Right cardiac atrium (tissue), 5 donors: Measurements from ENCODE around the gene SMARCA1. TPM values are rescaled to one million over a fixed set of nuclear protein-coding genes. Genes with fewer than 3 reads are reported as not detected.

ENCODE experiments used
- ATAC-seq, 2 donors: fragments of 200-7000 bp; cut with Tn5 transposase; one replicate each; pipeline versions ENCODE4 v1.8.0 to v1.9.1; 2020; ENCODE audit warnings: moderate library complexity in 2 of 2, mild to moderate bottlenecking in 1 of 2
- DNase-seq, 3 donors: peaks; one replicate each; pipeline ENCODE4 v3.0.0-alpha.2; 2020
- H3K27ac ChIP-seq: one replicate; pipeline ENCODE4 v1.5.1; 2013; ENCODE audit warnings: mild to moderate bottlenecking, low read length, control low read depth, moderate library complexity
- H3K27me3 ChIP-seq: one replicate; pipeline ENCODE4 v1.6.1; 2013; ENCODE audit not compliant: control insufficient read depth, insufficient read depth
- H3K4me1 ChIP-seq: one replicate; pipeline ENCODE4 v1.6.1; 2013; ENCODE audit warnings: low read length; ENCODE audit not compliant: control insufficient read depth, insufficient read depth
- H3K4me3 ChIP-seq: one replicate; pipeline ENCODE4 v1.5.1; 2013; ENCODE audit warnings: low read length, control low read depth
- H3K9me3 ChIP-seq: one replicate; pipeline ENCODE4 v1.6.1; 2013; ENCODE audit warnings: low read length; ENCODE audit not compliant: control insufficient read depth
- WGBS: extraction: QIAGEN DNeasy Blood & Tissue Kit; methylation state at CpG from one replicate; pipeline ENCODE4 v1.1.7; 2013; 5-methylcytosine and 5-hydroxymethylcytosine counted together
- intact Hi-C, 4 donors: fragments of 100-400 bp; cut with DNase I; formaldehyde crosslinking; loops; one replicate each; pipeline versions ENCODE4 v1.11.0 to v1.14.0; 2022 to 2023
- polyA plus RNA-seq: library from polyadenylated mRNA; stranded (reverse); fragments of 200-250 nt; gene quantifications from one replicate; pipeline ENCODE4 v1.2.3, GENCODE V29; 2013
- total RNA-seq, 4 donors: library from RNA; stranded (reverse); fragmentation: NEBNext Ultra II Directional; extraction: Animal tissue kit (Norgen Biotek cat#: 25700); gene quantifications; one replicate each; pipeline ENCODE4 v1.2.1, GENCODE V29; 2021
- donor health status: healthy with polysubstance abuse.
- donor health status: DM: no; HTN: yes; CAD: no.
- donor health status: DM: no; HTN: no; CAD: no.
- donor health status: DM: no; HTN: yes; CAD: no; lungs with severe emphysema.
- donor health status: DM: yes; HTN: yes; CAD: no.

Gene SMARCA1
- total and polyA plus RNA-seq, 5 donors: 20.0 to 41.5 (median 39.5) TPM

- Histone ChIP-seq H3K27ac (no peak overlapping the region), H3K27me3 (no peaks in the 10 kb centered on the region), H3K9me3 (no peaks in the 10 kb centered on the region), H3K4me3 (no peak overlapping the region), H3K4me1 (no peaks in the 10 kb centered on the region)
- WGBS: 94% methylated on average over 6 of the region's 6 CpGs
- intact Hi-C loops: no loop called here
- DNase-seq (no peak), ATAC-seq (no peak)
Measured at GRCh38 chrX:129496625-129497024, 26.7 kb downstream of the SMARCA1 start.

- H3K27me3 ChIP-seq: no peaks in the 10 kb centered on the region
- ATAC-seq (no peak), DNase-seq (no peak)
- WGBS: 95% methylated on average over 5 of the region's 5 CpGs
- H3K9me3 ChIP-seq: no peaks in the 10 kb centered on the region
- H3K4me1 ChIP-seq: no peaks in the 10 kb centered on the region
- H3K27ac ChIP-seq: no peak overlapping the region
- H3K4me3 ChIP-seq: no peak overlapping the region
- intact Hi-C loops: no loop called here
Measured at GRCh38 chrX:129495900-129496299, 27.4 kb downstream of the SMARCA1 start.

- Histone ChIP-seq H3K27me3 (no peaks in the 10 kb centered on the region), H3K4me1 (no peaks in the 10 kb centered on the region), H3K4me3 (no peak overlapping the region), H3K27ac (no peak overlapping the region), H3K9me3 (no peaks in the 10 kb centered on the region)
- no peak for DNase-seq
- ATAC-seq: no peak
- intact Hi-C loops: no loop called here
- WGBS: 79% methylated on average over 2 of the region's 2 CpGs
Measured at GRCh38 chrX:129494887-129495286, 28.4 kb downstream of the SMARCA1 start.

GRCh38 chrX:129493643-129494042 is 29.6 kb downstream of the SMARCA1 start:
- Histone ChIP-seq H3K9me3 (no peaks in the 10 kb centered on the region), H3K4me3 (no peak overlapping the region), H3K27ac (no peak overlapping the region), H3K4me1 (no peaks in the 10 kb centered on the region), H3K27me3 (no peaks in the 10 kb centered on the region)
- intact Hi-C loops: no loop called here
- ATAC-seq (no peak), DNase-seq (no peak)
- WGBS: 74% methylated on average over 4 of the region's 4 CpGs

- WGBS: 98% methylated on average over 2 of the region's 2 CpGs
- Histone ChIP-seq H3K27me3 (no peaks in the 10 kb centered on the region), H3K4me3 (no peak overlapping the region), H3K4me1 (no peaks in the 10 kb centered on the region), H3K9me3 (no peaks in the 10 kb centered on the region), H3K27ac (no peak overlapping the region)
- ATAC-seq (no peak), DNase-seq (no peak)
- intact Hi-C loops: no loop called here
Measured at GRCh38 chrX:129490330-129490729, 33.0 kb downstream of the SMARCA1 start.

- no peak for ATAC-seq
Measured at GRCh38 chrX:129488359-129488758, 34.9 kb downstream of the SMARCA1 start.

GRCh38 chrX:129480889-129481288 is 42.4 kb downstream of the SMARCA1 start:
- Histone ChIP-seq H3K9me3 (no peaks in the 10 kb centered on the region), H3K4me3 (no peak overlapping the region), H3K27me3 (no peaks in the 10 kb centered on the region), H3K4me1 (no peaks in the 10 kb centered on the region), H3K27ac (no peak overlapping the region)
- intact Hi-C loops: no loop called here
- DNase-seq: no peak
- no peak for ATAC-seq
- 92% methylated on average over 6 of the region's 6 CpGs for WGBS

More at GRCh38 chrX:129488359-129488758, 34.9 kb downstream of the SMARCA1 start:
- H3K9me3 ChIP-seq: no peaks in the 10 kb centered on the region
- intact Hi-C loops: no loop called here
- no peaks in the 10 kb centered on the region for H3K4me1 ChIP-seq
- no peak for DNase-seq
- H3K27ac ChIP-seq: no peak overlapping the region
- no peak overlapping the region for H3K4me3 ChIP-seq
- no peaks in the 10 kb centered on the region for H3K27me3 ChIP-seq

GRCh38 chrX:129478516-129478915 is 44.8 kb downstream of the SMARCA1 start:
- intact Hi-C loops: no loop called here
- H3K27me3 ChIP-seq: no peaks in the 10 kb centered on the region
- no peaks in the 10 kb centered on the region for H3K4me1 ChIP-seq
- no peak overlapping the region for H3K27ac ChIP-seq
- 85% methylated on average over 4 of the region's 4 CpGs for WGBS
- no peaks in the 10 kb centered on the region for H3K9me3 ChIP-seq
- DNase-seq: no peak
- H3K4me3 ChIP-seq: no peak overlapping the region
- no peak for ATAC-seq

GRCh38 chrX:129472116-129472515 is 51.2 kb downstream of the SMARCA1 start:
- ATAC-seq: no peak
- Histone ChIP-seq H3K27ac (no peak overlapping the region), H3K4me3 (no peak overlapping the region), H3K9me3 (no peaks in the 10 kb centered on the region), H3K27me3 (no peaks in the 10 kb centered on the region), H3K4me1 (no peaks in the 10 kb centered on the region)
- intact Hi-C loops: no loop called here
- DNase-seq: no peak
- 91% methylated on average over 1 of the region's 1 CpG for WGBS

GRCh38 chrX:129462707-129463106 is 60.6 kb downstream of the SMARCA1 start:
- Histone ChIP-seq H3K9me3 (no peaks in the 10 kb centered on the region), H3K4me1 (no peaks in the 10 kb centered on the region), H3K27ac (no peak overlapping the region), H3K27me3 (no peaks in the 10 kb centered on the region), H3K4me3 (no peak overlapping the region)
- intact Hi-C loops: no loop called here
- ATAC-seq (no peak), DNase-seq (no peak)
- 65% methylated on average over 3 of the region's 3 CpGs for WGBS

- Histone ChIP-seq H3K27ac (no peak overlapping the region), H3K27me3 (no peaks in the 10 kb centered on the region), H3K9me3 (no peaks in the 10 kb centered on the region), H3K4me1 (no peaks in the 10 kb centered on the region), H3K4me3 (no peak overlapping the region)
- intact Hi-C loops: no loop called here
- DNase-seq (no peak), ATAC-seq (no peak)
- 90% methylated on average over 3 of the region's 3 CpGs for WGBS
Measured at GRCh38 chrX:129461801-129462456, 61.4 kb downstream of the SMARCA1 start.

- 86% methylated on average over 6 of the region's 6 CpGs for WGBS
- H3K4me3 ChIP-seq: no peak overlapping the region
- intact Hi-C loops: no loop called here
- no peak overlapping the region for H3K27ac ChIP-seq
- ATAC-seq: no peak
- H3K9me3 ChIP-seq: no peaks in the 10 kb centered on the region
- no peaks in the 10 kb centered on the region for H3K4me1 ChIP-seq
- DNase-seq: no peak
- no peaks in the 10 kb centered on the region for H3K27me3 ChIP-seq
Measured at GRCh38 chrX:129452523-129452922, 70.8 kb downstream of the SMARCA1 start.
